Measurements from ENCODE around the gene CELA2A.
"Not testable (repeated sequence)": the region's sequence is repeated elsewhere in the genome, so short reads cannot be mapped to it uniquely, and the experiment has no call there.

Gene CELA2A

GRCh38 chr1:15504436-15504835, 47.9 kb downstream of the CELA2A start:
- no peak for DNase-seq

DNA sequence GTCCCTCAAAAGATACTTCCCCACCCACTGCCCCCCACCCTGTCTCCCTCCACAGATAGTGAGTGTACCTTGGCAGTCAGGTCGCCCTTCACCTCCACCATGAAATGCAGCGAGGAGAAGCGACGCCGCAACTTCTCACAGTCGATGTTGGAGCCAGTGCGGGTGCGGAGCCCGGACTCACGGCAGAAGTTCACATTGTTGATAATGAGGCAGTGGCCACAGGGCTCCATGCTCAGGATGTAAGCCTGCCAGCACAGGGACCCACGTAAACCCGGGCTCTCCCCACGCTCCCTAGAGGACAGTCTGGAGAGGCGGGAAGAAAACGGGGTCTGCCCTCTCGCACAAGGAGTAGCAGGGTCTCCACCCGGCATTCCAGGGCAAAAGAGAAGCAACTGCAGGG, 50.3 kb downstream of the CELA2A start:
- DNase-seq, result no peak

DNA sequence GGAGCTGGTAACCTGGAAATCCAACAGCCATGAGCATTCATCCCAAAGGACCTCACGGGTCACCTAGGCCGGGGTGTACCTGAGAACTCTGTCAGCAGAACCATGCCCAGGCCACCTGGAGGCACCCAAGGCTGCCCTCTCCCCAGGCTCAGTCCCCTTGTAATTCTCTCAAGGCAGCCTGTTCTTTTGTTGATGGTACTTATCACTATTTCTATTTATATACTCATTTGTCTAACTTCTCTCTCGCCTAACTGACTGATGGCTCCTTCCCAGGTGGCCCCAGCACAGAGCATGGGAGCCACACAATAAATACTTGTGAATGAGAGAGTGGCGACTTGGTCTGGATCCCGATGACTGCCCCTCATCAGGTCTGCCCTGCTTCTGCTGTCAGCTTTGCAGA, 50.7 kb downstream of the CELA2A start:
- no peak for DNase-seq

DNA sequence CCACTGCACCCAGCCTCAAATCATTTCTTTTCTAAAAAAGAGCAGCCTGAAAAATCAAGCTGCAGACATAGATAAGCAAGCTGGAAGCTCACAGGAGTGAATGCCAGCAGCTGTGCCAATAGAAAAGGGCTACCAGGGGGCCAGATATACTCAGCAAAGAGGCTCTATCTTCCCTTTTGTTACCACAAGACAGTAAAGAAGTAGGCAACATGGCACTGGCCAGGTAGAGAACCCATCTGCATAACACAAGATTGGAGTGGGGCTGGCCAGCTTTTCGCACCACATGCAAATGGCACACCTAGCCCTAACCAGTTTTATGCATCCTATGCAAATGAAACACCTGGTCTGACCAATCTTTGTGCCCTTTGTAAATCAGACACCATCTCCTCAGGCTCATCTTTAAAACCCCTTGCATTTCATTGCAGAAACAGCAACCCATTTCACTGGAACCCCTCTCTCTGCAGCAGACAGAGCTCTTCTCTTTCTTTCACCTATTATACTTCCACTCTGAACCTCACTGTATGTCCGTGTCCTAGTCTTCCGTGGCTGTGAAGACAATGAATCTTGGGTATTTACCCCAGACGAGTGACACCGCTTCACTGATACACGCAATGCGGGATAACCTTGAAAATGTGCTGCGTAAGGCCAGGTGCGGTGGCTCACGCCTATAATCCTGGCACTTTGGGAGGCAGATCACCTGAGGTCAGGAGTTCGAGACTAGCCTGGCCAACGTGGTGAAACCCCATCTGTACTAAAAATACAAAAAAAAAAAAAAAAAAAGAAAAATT, 52.4 kb downstream of the CELA2A start:
- DNase-seq, result no peak

DNA sequence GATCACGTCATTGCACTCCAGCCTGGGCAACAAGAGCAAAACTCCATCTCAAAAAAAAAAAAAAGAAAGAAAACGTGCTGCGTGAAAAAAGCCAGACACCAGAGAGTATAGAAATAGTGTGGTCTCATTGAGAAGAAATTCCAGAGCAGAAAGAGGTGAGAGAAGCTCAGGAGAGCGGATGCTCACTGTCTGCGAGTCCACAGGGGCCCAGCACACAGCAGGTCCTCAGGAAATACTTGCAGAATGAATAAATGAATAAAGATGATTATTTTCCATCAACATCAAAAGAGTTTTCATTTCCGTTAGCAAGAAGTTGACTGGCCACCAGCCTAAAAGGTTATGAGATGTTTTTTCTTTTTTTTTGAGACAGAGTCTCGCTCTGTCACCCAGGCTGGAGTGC, 53.1 kb downstream of the CELA2A start:
- DNase-seq, result no peak

DNA sequence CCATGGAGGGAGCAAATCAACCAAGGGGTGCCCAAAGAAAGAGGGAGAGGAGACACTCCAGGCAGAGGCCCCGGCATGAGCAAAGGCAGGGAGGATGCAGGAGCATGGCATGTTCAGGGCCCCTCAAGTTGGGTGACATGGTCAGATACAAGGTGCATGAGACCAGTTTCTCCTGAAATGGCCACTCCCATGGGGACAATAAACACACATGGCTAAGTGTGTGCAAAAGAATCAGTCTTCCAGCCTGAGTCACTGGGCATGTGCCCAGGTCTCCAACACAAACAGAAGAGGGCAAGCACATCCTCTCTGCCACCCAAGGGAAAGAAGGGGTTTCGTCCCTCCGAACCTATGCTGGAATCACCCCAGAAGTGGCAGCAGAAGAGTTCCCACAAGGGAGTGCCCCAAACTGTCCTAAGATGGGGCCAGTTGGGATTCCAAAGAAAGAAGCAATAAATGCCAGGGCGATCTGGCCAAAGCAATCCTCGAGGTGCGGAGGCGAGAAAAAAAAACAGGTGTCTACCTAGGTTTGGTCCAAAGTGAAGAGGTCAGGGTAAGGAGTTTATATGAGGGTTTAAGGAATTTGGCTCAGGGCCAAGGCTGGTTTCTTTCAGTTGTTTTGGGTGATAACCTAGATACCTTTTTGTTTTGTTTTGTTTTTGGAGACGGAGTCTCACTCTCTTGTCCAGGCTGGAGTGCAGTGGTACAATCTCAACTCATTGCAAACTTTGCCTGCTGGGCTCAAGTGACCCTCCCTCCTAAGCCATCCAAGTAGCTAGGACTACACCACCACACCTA, 54.3 kb downstream of the CELA2A start:
- no peak for DNase-seq

DNA sequence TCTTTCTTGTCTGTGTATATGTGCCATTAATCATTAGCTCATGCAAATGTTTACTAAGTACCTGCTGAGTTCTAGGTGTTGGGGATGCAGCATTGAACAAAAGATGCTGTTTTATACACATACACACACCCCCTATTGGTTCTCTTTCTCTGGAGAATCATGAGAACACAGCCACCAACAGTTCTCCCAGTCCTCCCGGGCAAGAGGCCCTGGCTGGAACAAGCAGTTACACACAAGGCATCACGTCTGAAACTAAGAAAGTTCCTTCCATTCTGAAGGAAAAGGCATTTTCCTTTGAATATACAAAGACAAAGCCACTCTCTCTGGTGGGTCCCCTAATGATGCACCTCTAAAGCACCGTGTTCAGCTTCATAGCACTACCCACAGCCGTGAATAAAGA, 56.7 kb downstream of the CELA2A start:
- DNase-seq, result no peak

DNA sequence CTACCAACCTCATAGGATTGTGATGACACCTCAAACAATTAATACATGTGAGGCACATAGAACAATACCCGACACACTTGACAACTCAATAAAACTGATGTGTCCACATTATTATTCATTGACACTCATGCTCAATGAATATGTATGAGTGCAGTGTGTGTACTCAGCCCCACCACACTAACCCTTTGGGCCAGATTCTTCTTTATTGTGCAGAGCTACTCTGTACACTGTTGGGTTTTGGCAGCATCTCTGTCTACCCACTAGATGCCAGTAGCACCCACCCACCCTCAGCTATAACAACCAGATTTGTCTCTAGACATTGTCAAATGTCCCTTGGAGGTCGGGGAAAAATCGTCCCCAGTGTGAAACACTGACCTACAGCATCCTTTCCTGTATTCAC, 57.4 kb downstream of the CELA2A start:
- DNase-seq, result no peak

- not testable (repeated sequence) for DNase-seq
These were observed 58.0 kb downstream of the CELA2A start for GRCh38 chr1:15514557-15514956.

GRCh38 chr1:15515022-15515663, 58.6 kb downstream of the CELA2A start:
- no peak for DNase-seq

GRCh38 chr1:15519625-15520024, 63.1 kb downstream of the CELA2A start:
- no peak for DNase-seq

GRCh38 chr1:15521206-15521906, 64.8 kb downstream of the CELA2A start:
- not testable (repeated sequence) for DNase-seq
